ENCODE measurements around the gene BCAR3. TPM values are rescaled to one million over a fixed set of nuclear protein-coding genes. Genes with fewer than 3 reads are reported as not detected.
"Not testable (repeated sequence)": the region's sequence is repeated elsewhere in the genome, so short reads cannot be mapped to it uniquely, and the experiment has no call there.

BCAR3 gene
- total and polyA plus RNA-seq, 2 experiments from 2014 or later: 22.6 to 23.7 TPM

- no peak overlapping the region for H2AFZ ChIP-seq
- DNase-seq (ENCODE audit: low spot score): peak; percentile 51
- no peak overlapping the region for H3K4me3 ChIP-seq
- peak overlapping the region; percentile 81 for H3K27ac ChIP-seq
- H3K9me2 ChIP-seq (replicated peaks; ENCODE audit: insufficient read depth): no peaks in the 10 kb centered on the region
- H4K20me1 ChIP-seq (ENCODE audit: insufficient read depth, poor library complexity, severe bottlenecking): no peaks in the 10 kb centered on the region
- no peaks in the 10 kb centered on the region for H3K9me3 ChIP-seq (ENCODE audit: low read depth)
- H3K27me3 ChIP-seq: no peaks in the 10 kb centered on the region
- no peaks in the 10 kb centered on the region for H3K36me3 ChIP-seq (replicated peaks; ENCODE audit: insufficient read depth, low read depth)
- TF ChIP-seq EZH2 (IDR thresholded peaks at IDR 0.05; ENCODE audit: borderline replicate concordance) (no peak), CTCF (IDR thresholded peaks at IDR 0.05; ENCODE audit: poor library complexity) (no peak)
- WGBS (ENCODE audit: low lambda C conversion rate, missing lambda C conversion rate): 51% methylated on average over 7 of the region's 7 CpGs
- H3K79me2 ChIP-seq: peaks cover 22% of the 10 kb centered on the region
- peaks cover 38% of the 10 kb centered on the region for H3K4me1 ChIP-seq (ENCODE audit: insufficient read depth)
- peak overlapping the region; percentile 43 for H3K4me2 ChIP-seq
These were observed 19.7 kb downstream of the BCAR3 start for GRCh38 chr1:93661829-93662474.

- not testable (repeated sequence) for H3K9me3 ChIP-seq (ENCODE audit: low read depth); H3K27me3 ChIP-seq; H2AFZ ChIP-seq; H4K20me1 ChIP-seq (ENCODE audit: insufficient read depth, poor library complexity, severe bottlenecking); H3K4me3 ChIP-seq; DNase-seq (ENCODE audit: low spot score); H3K36me3 ChIP-seq (replicated peaks; ENCODE audit: insufficient read depth, low read depth); H3K9me2 ChIP-seq (replicated peaks; ENCODE audit: insufficient read depth)
- WGBS (ENCODE audit: low lambda C conversion rate, missing lambda C conversion rate): 86% methylated on average over 9 of the region's 9 CpGs
- Histone ChIP-seq H3K79me2 (peaks cover 27% of the 10 kb centered on the region), H3K27ac (peak overlapping the region; percentile 81), H3K4me1 (ENCODE audit: insufficient read depth) (peaks cover 36% of the 10 kb centered on the region), H3K4me2 (peak overlapping the region; percentile 43)
These were observed 20.3 kb downstream of the BCAR3 start for GRCh38 chr1:93661341-93661740.

- peak overlapping the region; percentile 34 for H3K4me2 ChIP-seq
- DNase-seq (ENCODE audit: low spot score): peak; percentile 16
- WGBS (ENCODE audit: low lambda C conversion rate, missing lambda C conversion rate): 63% methylated on average over 9 of the region's 9 CpGs
- no peaks in the 10 kb centered on the region for H4K20me1 ChIP-seq (ENCODE audit: insufficient read depth, poor library complexity, severe bottlenecking)
- H3K4me1 ChIP-seq (ENCODE audit: insufficient read depth): peaks cover 24% of the 10 kb centered on the region
- peak overlapping the region; percentile 49 for H3K27ac ChIP-seq
- no peaks in the 10 kb centered on the region for H3K9me3 ChIP-seq (ENCODE audit: low read depth)
- H3K9me2 ChIP-seq (replicated peaks; ENCODE audit: insufficient read depth): no peaks in the 10 kb centered on the region
- H3K36me3 ChIP-seq (replicated peaks; ENCODE audit: insufficient read depth, low read depth): no peaks in the 10 kb centered on the region
- peaks cover 34% of the 10 kb centered on the region for H3K79me2 ChIP-seq
- no peak overlapping the region for H3K4me3 ChIP-seq
- H2AFZ ChIP-seq: no peak overlapping the region
- TF ChIP-seq CTCF (IDR thresholded peaks at IDR 0.05; ENCODE audit: poor library complexity) (no peak), EZH2 (IDR thresholded peaks at IDR 0.05; ENCODE audit: borderline replicate concordance) (no peak), EZH2phosphoT487 (IDR thresholded peaks at IDR 0.05; ENCODE audit: low read depth, severe bottlenecking, unreplicated experiment) (no peak)
- no peaks in the 10 kb centered on the region for H3K27me3 ChIP-seq
These were observed 21.7 kb downstream of the BCAR3 start for GRCh38 chr1:93659822-93660503.

- 95% methylated on average over 5 of the region's 5 CpGs for WGBS (ENCODE audit: low lambda C conversion rate, missing lambda C conversion rate)
- Histone ChIP-seq H2AFZ (no peak overlapping the region), H4K20me1 (ENCODE audit: insufficient read depth, poor library complexity, severe bottlenecking) (no peaks in the 10 kb centered on the region)
These were observed 23.4 kb downstream of the BCAR3 start for GRCh38 chr1:93658188-93658587.

More at GRCh38 chr1:93658188-93658587, 23.4 kb downstream of the BCAR3 start:
- Histone ChIP-seq H3K4me3 (no peak overlapping the region), H3K9me2 (replicated peaks; ENCODE audit: insufficient read depth) (no peaks in the 10 kb centered on the region), H3K27me3 (no peaks in the 10 kb centered on the region), H3K36me3 (replicated peaks; ENCODE audit: insufficient read depth, low read depth) (no peaks in the 10 kb centered on the region), H3K9me3 (ENCODE audit: low read depth) (no peaks in the 10 kb centered on the region), H3K4me1 (ENCODE audit: insufficient read depth) (peaks cover 10% of the 10 kb centered on the region), H3K4me2 (no peak overlapping the region), H3K79me2 (peaks cover 46% of the 10 kb centered on the region), H3K27ac (no peak overlapping the region)
- TF ChIP-seq CTCF (IDR thresholded peaks at IDR 0.05; ENCODE audit: poor library complexity) (no peak), EZH2 (IDR thresholded peaks at IDR 0.05; ENCODE audit: borderline replicate concordance) (no peak), EZH2phosphoT487 (IDR thresholded peaks at IDR 0.05; ENCODE audit: low read depth, severe bottlenecking, unreplicated experiment) (no peak)
- DNase-seq (ENCODE audit: low spot score): no peak
